NK-92 treated with Interleukin-12 subunit alpha and Interleukin-12 subunit beta, amount 100 ng/mL, for 24 hours (cell line): ENCODE data around the gene CERS6.
"Not testable (repeated sequence)": the region's sequence is repeated elsewhere in the genome, so short reads cannot be mapped to it uniquely, and the experiment has no call there.

ENCODE experiments used
- DNase-seq: peaks from one replicate; lab custom pipeline; 2025; lab: John Stamatoyannopoulos, UW

Gene CERS6

DNA sequence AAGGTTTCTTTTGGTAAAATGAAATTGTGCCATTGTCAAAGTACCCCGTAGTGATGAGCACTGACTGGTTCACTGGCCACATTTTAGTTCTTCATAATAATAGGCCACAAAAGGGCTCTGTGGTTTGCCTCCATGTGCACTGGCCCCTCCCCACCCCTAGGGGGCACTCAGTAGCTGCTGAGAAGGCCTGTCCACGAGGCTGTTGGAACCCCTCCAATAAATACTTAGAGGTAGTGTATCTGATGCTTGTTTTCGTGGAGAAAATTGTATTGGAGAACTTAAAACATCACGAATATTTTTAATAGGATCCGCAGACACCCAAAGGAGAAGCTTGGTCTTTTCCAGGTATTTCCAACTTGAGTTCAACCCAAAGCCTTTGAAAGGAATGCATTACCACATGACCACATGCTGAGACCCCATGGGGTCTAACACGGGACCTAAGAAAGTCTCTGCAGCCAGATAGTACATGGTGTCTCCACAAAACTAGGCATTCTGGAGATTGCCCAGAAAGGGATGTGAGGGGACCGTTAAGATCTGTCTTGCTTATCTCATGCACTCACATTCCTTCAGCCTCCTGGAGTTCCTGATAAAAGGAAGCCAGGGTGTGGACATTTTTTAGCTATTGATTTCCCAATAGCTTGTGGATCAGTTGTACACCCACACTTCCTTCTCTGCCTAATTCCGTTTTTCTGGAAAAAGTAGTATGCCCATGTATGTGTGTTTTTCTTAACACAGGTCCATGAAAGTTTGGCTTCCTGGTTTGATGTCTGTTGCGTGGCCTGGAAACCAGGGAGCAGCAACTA is 317.8 kb downstream of the CERS6 start:
- peak; percentile 10 for DNase-seq

DNA sequence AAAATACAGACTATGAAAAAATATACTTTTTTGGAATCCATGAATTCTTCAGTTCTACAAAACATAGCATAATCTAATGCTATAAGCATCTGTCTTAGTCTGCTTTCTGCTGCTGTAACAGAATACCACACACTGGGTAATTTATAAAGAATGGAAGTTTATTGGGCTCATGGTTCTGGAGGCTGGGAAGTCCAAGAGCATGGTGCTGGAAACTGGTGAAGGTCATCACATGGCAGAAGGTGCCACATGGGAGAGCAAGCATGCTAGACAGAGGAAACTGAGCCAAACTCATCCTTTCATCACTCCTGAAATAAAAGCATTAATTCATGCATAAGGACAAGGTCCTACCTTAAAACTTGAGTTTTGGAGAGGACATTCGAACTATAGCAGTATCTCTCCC is 319.8 kb downstream of the CERS6 start:
- DNase-seq: no peak

DNA sequence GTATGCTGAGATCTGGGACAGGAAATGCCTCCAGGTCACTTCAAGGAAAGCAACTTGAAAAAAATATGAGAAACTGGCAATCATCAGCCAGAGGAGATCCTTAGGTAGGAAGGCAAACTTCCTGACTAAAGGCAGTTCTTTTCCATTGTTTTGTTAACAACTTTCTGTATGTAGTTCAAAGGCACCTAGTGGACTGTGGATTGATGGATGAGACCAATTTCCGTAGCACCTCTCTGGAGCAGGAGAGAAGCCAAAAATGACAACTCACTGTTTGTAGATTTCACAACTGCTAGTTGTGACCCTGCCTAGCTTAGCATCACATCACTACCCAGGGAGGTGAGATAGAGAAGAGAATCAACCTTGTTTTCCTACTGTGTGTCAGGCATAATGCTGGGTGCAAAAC is 324.6 kb downstream of the CERS6 start:
- no peak for DNase-seq

DNA sequence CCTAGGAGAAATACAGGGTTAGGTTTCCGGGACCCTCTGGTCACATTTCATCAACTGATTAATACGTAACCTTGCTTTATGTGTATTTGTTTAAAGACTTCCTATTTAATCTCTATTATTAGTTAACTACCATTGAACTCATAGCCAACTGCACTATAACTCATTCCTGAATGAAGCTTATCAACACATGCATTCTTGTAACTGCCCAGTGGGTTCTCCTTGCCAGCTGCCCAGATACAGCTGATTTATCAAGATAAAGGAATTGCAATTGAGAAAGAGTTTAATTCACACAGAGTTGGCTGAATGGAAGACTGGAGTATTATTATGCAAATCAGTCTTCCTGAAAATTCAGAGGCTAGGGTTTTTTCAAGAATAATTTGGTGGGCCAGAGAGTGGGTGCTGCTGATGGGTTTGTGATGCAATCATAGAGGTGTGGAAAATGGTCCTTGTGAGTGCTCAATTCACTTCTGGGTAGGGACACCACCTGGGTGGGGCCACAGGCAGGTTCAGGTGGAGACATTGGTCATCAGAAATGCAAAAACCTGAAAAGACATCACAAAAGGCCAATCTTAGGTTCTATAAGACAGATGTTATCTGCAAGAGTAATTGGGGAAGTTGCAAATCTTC is 325.2 kb downstream of the CERS6 start:
- DNase-seq: no peak

DNA sequence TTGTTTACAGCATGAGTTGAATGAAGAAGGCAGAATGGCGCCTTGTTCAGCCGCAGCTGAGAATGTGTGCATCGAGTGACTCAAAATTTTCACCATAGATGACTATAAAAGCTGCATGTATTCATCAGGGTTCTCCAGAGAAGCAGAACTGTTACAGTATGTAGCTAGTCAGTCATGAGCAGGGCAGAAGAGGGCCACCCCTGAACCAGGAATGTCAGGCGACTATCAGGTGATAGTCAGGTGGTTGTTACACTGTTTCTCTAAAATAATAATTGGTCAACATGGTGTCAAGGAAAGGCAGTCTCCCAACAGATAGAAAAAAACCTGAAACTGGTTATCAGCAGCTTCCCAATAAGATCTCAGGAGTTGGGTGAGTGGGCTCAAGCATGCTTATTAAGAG is 326.2 kb downstream of the CERS6 start:
- no peak for DNase-seq

DNA sequence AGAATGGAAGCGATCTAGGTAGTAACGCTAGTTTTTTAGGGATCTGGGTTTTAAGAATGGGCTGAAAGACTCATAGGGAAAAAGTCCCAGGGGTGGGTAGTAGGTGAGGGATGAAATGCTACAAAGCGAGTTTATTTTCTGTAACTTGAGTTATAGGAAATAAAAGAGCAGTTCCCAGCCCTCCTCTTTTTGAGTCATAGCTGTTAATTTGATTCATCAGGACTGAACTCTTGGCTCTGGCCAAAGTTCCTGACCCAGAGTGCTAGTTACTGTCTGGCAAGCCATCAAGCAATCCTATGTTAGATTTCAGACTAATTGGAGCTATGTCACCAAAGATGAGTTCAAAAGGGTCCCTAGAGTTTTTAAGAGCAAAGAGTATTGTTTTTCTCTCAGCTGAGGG is 328.9 kb downstream of the CERS6 start:
- DNase-seq: no peak

DNA sequence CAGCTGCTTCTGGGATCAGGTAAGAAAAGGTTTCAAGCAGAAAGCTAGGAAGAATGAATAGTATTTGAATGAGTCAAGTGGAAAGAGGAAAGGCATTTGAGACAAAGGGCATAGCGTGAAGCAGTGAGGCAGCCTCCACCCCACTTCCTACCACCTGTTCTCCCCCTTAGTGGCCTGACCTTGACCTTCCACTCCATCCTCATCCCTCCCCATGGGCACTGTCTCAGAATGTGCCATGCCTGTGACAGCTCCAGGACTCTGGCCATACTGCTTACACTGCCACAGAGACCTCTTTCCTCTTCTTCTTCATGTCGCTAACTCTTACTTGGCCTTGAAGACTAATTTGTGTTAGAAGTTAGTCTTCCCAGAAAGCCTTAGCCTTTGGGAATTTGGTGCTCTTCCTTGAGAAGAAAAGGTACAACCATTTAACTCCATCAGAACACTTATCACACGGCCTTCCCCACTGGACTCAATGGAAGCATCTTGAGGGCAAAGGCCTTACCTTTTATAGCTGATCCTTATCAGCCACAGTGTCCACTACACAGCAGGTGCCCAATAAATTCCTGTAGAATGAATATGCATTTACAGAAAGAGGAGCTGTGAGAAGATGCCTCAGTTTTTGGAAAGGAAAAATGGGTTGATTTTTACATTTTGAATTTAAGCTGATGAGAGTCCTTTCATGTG is 331.2 kb downstream of the CERS6 start:
- DNase-seq: no peak

DNA sequence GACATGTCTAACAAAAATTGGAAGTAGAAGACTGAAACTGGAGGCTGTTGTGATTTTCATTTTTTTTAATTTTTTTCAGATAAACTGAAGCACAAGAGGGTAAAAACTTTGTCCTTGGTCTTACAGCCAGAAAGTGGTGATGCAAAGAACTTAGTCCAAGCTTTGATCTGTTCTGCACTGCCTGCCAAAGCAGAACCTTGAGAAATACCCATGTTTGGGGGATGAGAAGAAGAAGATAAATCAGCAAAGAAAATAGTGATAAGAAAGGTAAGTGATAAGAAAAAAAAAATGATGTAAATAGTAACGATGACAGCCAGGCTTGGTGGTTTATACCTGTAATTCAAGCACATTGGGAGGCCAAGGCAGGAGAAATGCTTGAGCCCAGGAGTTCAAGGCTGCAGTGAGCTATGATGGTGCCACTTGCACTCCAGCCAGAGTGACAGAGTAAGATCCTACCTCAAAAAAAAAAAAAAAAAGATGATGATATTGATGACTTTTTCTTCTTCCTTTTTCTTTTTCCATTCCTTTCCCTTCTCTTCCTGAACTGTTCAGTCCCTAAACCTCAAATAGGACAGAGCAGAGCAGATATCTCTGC is 331.8 kb downstream of the CERS6 start:
- no peak for DNase-seq

DNA sequence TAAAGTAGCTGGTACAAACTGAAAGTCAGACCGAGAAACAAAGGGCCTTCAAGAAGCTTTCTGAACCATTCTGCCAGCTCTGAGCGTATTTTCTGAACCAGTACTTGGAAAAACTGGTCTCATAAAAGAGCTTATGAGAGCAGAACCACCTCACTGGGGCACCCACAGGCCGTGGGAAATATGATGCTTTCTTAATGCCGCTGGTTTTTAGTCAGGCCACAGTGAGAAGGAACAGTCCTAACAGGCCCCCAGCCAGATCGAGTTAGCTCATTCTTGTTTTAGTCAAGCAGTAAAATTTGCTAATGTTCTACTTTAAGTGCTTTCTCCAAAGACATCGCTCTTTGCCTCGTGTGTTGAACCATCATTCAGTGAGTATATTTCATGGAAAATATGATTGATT is 333.7 kb downstream of the CERS6 start:
- no peak for DNase-seq

DNA sequence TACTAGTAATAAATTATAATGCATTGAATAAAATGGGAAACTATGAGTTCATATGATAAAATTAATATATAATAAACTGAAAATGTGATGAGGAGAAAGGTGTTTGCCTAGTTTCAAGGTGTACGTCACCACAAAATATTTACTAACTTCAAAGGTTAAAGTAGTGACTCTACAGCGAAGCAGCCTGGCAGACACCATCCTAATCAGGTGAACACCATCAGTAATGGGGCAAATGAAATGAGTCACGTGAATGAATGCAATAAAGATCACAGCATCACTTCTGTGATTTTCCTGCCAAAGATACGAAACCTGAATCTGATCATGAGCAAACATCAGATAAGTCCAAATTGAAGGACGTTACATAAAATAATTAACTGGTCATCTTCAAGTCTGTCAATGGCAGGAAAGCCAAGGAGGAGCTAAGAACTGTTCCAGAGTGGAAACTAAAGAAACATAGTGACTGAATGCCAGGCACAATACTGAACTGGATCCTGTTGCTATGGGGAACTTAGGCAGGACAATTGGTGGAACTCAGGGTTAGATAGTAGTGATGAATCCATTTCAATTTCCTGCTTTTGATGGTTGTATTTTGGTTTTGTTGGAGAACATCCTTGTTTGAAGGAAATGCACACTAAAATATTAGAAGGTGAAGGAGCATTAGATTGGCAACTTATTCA is 334.3 kb downstream of the CERS6 start:
- DNase-seq: no peak

DNA sequence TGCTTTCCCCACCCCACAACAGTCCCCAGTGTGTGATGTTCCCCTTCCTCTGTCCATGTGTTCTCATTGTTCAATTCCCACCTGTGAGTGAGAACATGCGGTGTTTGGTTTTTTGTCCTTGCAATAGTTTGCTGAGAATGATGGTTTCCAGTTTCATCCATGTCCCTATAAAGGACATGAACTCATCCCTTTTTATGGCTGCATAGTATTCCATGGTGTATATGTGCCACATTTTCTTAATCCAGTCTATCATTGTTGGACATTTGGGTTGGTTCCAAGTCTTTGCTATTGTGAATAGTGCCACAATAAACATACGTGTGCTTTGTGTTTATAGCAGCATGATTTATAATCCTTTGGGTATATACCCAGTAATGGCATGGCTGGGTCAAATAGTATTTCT is 335.1 kb downstream of the CERS6 start:
- not testable (repeated sequence) for DNase-seq

DNA sequence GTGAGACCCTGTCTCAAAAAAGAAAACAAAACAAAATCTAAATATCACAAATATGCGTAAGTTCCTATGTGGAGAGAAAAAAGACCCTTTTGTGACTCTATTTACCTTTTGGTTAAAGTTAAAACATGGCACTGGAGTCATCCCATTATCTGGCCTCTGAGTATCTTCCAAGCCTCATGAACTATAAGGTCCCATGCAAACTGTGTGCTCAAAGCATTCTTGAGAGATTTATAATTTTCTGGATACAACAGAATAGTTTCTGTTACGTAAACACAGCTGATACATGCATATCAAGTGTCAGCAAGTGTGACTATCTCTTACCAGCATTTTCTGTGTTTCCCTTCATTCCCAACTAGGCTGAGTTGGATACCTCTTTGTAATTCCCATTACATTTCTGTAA is 337.5 kb downstream of the CERS6 start:
- DNase-seq: no peak

DNA sequence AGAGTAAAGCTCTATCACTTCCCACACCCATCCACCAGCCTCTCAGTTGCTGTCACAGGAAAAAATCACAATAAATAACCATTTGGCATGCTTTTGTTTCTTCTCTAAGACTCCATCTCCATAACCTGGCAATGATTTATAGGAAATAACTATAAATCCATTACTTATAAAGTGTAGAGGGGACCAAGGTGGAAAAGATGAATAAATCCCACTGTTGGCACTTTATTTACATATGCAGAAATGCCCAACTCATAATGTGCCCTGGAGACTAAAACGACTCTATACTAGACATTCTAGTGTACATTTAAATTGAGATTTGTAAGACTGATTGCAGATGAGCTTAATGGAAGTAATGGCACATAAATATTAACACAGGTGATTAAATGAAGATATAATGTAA is 338.9 kb downstream of the CERS6 start:
- no peak for DNase-seq

DNA sequence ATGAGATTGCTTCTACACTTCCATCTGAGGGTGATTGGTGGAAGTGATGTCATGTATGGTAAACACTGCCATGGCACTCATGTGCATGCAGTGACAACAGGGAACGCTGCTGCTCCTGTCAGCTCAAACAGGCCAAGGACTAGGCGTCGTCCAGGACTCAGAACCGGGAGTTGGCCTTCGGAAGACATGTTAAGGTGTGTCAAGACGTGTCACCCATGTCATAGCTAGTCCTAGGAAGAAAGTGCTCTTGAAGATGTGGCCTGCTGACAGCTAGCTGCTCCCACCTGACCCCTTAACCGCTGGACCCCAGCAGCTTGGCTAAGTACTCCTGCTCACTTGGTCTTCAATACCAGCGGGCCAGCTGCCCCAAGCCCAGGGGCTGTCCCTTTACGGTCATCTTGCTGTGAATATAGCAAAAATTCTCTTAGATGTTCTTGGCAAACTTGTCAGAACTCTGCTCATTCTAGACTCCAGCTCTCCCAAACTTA is 340.1 kb downstream of the CERS6 start:
- DNase-seq: no peak

DNA sequence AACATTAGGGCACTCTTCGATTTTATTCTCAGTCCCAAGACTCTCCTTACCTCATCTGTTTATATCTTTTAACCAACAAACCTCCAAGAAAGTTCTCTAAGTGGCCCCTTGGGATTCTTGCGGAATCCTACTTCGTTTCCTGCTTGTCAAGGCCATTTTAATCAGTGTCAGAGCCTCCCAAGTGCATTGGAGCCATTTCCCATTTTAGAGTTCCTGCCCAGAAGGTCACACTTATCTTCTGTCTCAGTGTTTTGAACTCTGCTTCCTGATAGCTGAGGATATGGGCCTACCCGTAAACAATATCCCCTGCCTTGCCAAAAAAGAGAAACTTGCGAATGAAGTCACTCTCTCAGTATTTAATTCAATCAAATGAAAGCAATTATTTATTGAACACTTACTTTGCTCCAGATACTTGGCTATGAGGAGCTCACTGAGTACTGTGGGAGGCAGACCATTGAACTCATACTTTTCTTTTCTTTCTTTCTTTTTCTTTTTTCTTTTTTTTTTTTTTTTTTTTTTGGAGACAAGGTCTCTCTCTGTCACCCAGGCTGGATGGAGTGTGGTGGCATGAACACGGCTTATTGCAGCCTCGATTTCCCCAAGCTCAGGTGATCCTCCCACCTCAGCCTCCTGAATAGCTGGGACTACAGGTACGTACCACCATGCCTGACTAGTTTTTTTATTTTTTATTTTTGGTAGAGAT is 340.7 kb downstream of the CERS6 start:
- no peak for DNase-seq

DNA sequence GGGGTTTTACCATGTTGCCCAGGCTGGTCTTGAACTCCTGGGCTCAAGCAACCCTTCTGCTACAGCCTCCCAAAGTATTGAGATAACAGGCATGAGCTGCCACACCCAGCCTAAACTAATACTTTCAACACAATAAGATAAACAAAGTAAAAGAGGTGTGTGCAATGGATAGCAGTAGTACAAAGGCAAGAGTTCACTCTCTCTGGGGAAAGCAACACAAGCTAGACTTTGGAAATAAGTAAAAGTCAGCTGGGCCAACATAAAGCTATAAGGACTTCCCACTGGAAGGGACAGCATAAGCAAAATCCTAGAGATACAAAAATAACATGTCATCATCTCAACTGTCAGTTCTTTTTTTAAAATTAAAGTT is 341.2 kb downstream of the CERS6 start:
- no peak for DNase-seq

DNA sequence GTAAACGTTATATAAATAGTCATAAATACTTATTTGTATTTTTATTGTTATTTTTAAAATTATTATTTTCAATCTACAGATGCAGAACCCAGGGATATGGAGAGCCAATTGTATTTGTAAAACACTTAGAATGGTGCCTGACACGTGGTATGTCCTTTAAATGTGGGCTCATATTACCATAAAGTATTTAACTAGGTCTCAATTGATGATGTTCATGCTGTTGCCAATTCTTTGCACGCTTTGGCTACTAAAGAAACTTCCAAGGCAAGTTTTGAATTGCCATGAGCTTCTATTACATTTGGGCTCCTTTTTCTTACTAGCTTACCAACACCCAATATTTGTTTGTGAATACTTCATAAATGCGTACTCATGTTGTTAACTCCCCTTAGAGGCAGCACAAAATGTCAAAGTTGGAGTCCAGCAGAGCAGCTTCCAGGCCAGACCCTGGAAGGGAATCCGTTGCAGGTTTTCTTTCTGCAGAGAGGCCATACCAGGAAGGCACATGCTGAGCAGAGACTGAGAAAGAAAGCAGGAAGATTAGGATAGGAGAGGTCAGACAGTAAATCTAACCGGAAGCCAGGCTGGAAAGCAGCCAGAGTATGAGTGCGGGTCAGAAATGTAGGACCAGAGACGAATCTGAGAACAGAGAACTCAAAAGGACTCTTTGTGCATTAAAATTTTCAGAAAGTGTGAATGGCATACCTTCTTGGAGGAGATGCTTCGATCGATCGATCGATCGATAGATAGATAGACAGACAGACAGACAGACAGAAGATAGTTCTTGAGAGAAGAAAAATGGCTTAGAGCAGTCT is 342.2 kb downstream of the CERS6 start:
- DNase-seq: no peak

DNA sequence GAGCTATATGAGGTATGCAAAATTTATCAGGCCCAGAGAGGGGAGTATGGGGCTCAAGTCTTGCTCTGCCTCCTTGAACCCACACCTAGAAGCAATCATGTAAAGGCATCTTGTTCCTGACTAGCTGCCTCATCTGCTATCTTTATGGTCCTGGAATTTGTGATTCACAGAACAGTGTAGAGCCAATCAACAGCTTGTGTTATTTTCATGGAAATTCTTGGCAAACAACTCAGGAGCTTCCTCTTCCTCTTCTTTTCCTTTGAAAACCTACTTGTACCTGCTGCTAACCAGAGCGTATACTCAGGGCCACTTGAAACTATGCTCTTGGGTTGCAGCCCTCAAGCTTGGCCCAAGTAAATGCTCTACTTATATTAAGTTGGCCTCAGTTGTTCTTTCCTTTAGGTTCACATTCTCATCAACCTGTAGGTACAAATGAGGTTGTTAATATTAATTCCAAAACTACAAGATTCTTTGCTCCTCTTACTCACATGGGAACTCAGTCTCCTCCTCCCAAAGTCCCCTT is 342.9 kb downstream of the CERS6 start:
- no peak for DNase-seq

DNA sequence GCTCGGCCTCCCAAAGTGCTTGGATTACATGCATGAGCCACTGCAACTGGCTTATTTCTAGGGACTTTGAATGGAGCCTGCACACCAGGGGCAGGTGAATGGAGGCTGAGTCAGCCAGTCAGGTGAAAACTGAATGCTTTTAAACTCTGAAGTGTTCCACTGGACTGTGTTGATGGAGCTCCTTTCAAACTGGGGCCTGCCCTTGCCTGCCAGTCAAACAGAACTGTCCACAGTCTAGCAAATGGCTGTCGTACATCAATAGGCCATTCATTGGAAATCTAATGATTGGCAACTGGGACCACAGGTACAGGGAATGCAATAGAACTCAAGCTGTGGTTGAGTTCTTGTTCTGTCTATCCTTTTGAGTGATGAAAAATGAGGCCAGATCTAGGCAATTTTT is 345.4 kb downstream of the CERS6 start:
- DNase-seq: no peak
